ENCODE measurements around the gene HAUS7. TPM values are rescaled to one million over a fixed set of nuclear protein-coding genes. Genes with fewer than 3 reads are reported as not detected.

The HAUS7 gene
- total and polyA plus RNA-seq, 8 donors = 1.8 to 75.3 (median 14.7) TPM

- Histone ChIP-seq H3K9me3 (no peaks in the 10 kb centered on the region), H3K27me3 (peaks cover 3 to 25% (median 22%) of the 10 kb centered on the region in 3 donors)
- TF ChIP-seq CTCF (IDR thresholded peaks at IDR 0.05) = no peak
- TF ChIP-seq POLR2A (IDR thresholded peaks at IDR 0.05) = no peak
These were observed 22.2 kb upstream of the HAUS7 start for GRCh38 chrX:153492543-153492942.

GRCh38 chrX:153491918-153492317, 21.5 kb upstream of the HAUS7 start:
- Histone ChIP-seq H3K9me3 (no peaks in the 10 kb centered on the region), H3K4me1 (peaks cover 8 to 28% (median 17%) of the 10 kb centered on the region in 4 donors), H3K27ac (no peak overlapping the region), H3K27me3 (peaks cover 3 to 25% (median 22%) of the 10 kb centered on the region in 3 donors), H3K36me3 (no peaks in the 10 kb centered on the region), H3K4me3 (no peak overlapping the region)
- no peak for TF ChIP-seq EP300 (IDR thresholded peaks at IDR 0.05)
- DNase-seq = no peak
- intact Hi-C loops (cut with DNase I; ENCODE audit: low total_unique reads) = no loop called here
- 26 to 72% (median 56%) methylated on average over 6 to 11 of the region's 11 CpGs for WGBS, 5 donors

More at GRCh38 chrX:153492543-153492942, 22.2 kb upstream of the HAUS7 start:
- no peak for DNase-seq
- intact Hi-C loops (cut with DNase I; ENCODE audit: low total_unique reads) = no loop called here
- H3K36me3 ChIP-seq = no peaks in the 10 kb centered on the region
- no peak overlapping the region for H3K4me3 ChIP-seq
- WGBS, 5 donors = 78 to 89% (median 82%) methylated on average over 9 to 12 of the region's 12 CpGs
- peaks cover 8 to 26% (median 17%) of the 10 kb centered on the region in 4 donors for H3K4me1 ChIP-seq
- no peak overlapping the region for H3K27ac ChIP-seq

GRCh38 chrX:153491351-153491914, 21.1 kb upstream of the HAUS7 start:
- TF ChIP-seq EP300 (IDR thresholded peaks at IDR 0.05) (no peak), POLR2A (IDR thresholded peaks at IDR 0.05) (no peak), CTCF (IDR thresholded peaks at IDR 0.05) (no peak), POLR2AphosphoS5 (IDR thresholded peaks at IDR 0.05) (no peak)
- H3K4me3 ChIP-seq = no peak overlapping the region
- intact Hi-C loops (cut with DNase I; ENCODE audit: low total_unique reads) = no loop called here
- H3K36me3 ChIP-seq = no peaks in the 10 kb centered on the region
- H3K4me1 ChIP-seq = peaks cover 8 to 28% (median 17%) of the 10 kb centered on the region in 4 donors
- H3K27me3 ChIP-seq = peaks cover 3 to 23% (median 21%) of the 10 kb centered on the region in 3 donors
- no peaks in the 10 kb centered on the region for H3K9me3 ChIP-seq
- H3K27ac ChIP-seq = peak overlapping the region in 1 of 5 donors; percentile 4
- DNase-seq = no peak
- 57 to 84% (median 70%) methylated on average over 4 to 10 of the region's 10 CpGs for WGBS, 5 donors

GRCh38 chrX:153490217-153490930, 20.0 kb upstream of the HAUS7 start:
- peaks cover 8 to 28% (median 16%) of the 10 kb centered on the region in 4 donors for H3K4me1 ChIP-seq
- 85 to 100% (median 91%) methylated on average over 1 to 20 of the region's 20 CpGs for WGBS, 5 donors
- no peaks in the 10 kb centered on the region for H3K36me3 ChIP-seq

More at GRCh38 chrX:153490217-153490930, 20.0 kb upstream of the HAUS7 start:
- intact Hi-C loops (cut with DNase I; ENCODE audit: low total_unique reads) = no loop called here
- Histone ChIP-seq H3K27me3 (peaks cover 3 to 13% (median 10%) of the 10 kb centered on the region in 3 donors), H3K27ac (no peak overlapping the region), H3K4me3 (no peak overlapping the region), H3K9me3 (no peaks in the 10 kb centered on the region)
- TF ChIP-seq CTCF (IDR thresholded peaks at IDR 0.05) (no peak), POLR2AphosphoS5 (IDR thresholded peaks at IDR 0.05) (no peak), EP300 (IDR thresholded peaks at IDR 0.05) (no peak), POLR2A (IDR thresholded peaks at IDR 0.05) (no peak)
- DNase-seq = no peak

Data from stomach (tissue), 9 donors.